H1 (cell line): Measurements from ENCODE around the gene DNAJC27. TPM values are rescaled to one million over a fixed set of nuclear protein-coding genes. Genes with fewer than 3 reads are reported as not detected.

Source experiments
- ATF3 ChIP-seq: IDR thresholded peaks from 2 replicates; pipeline ENCODE4 v1.6.1; 2011; ENCODE audit warnings: low read depth, mild to moderate bottlenecking, low read length; ENCODE audit not compliant: insufficient read depth
- CHD2 ChIP-seq: IDR thresholded peaks from 2 replicates; pipeline ENCODE4 v1.6.1; 2012; ENCODE audit warnings: low read length, improper control_type of control experiment
- CHD7 ChIP-seq: fragments of 300-600 bp; sonication (generic); IDR thresholded peaks from 2 replicates; pipeline ENCODE4 v1.7.1; 2012; ENCODE audit warnings: low read length, moderate library complexity, mild to moderate bottlenecking, inconsistent platforms; ENCODE audit not compliant: insufficient replicate concordance
- CREB1 ChIP-seq: IDR thresholded peaks from 2 replicates; pipeline ENCODE4 v1.6.1; 2012; ENCODE audit warnings: inconsistent platforms
- EGR1 ChIP-seq: IDR thresholded peaks from 2 replicates; pipeline ENCODE4 v1.6.1; 2011; ENCODE audit warnings: low read depth, low read length, borderline replicate concordance
- HDAC6 ChIP-seq: IDR thresholded peaks from one replicate; pipeline ENCODE4 v1.7.1; 2012; ENCODE audit warnings: low read depth, mild to moderate bottlenecking, inconsistent platforms, low read length, moderate library complexity
- MAX ChIP-seq: IDR thresholded peaks from 2 replicates; pipeline ENCODE4 v1.6.1; 2012; ENCODE audit warnings: inconsistent platforms
- RBBP5 ChIP-seq: IDR thresholded peaks from 2 replicates; pipeline ENCODE4 v1.7.1; 2012; ENCODE audit warnings: low read depth, mild to moderate bottlenecking, inconsistent platforms, low read length, moderate library complexity, borderline replicate concordance
- SIX5 ChIP-seq: IDR thresholded peaks from 2 replicates; pipeline ENCODE4 v1.6.1; 2011; ENCODE audit warnings: mild to moderate bottlenecking, low read depth, low read length
- SP1 ChIP-seq: IDR thresholded peaks from 2 replicates; pipeline ENCODE4 v1.6.1; 2011; ENCODE audit warnings: low read depth, low read length
- SP2 ChIP-seq: IDR thresholded peaks from 2 replicates; pipeline ENCODE4 v1.6.1; 2012; ENCODE audit warnings: mild to moderate bottlenecking, low read length, inconsistent platforms
- TCF12 ChIP-seq: IDR thresholded peaks from 2 replicates; pipeline ENCODE4 v1.6.1; 2011; ENCODE audit warnings: low read depth, mild to moderate bottlenecking, low read length
- YY1 ChIP-seq: IDR thresholded peaks from 2 replicates; pipeline ENCODE4 v1.6.1; 2011; ENCODE audit warnings: low read depth, mild to moderate bottlenecking, low read length
- polyA plus RNA-seq, 7 experiments: library from polyadenylated mRNA; depleted of rRNA in 3 of 7; stranded (reverse) in 5 of 7; unstranded in 2 of 7; fragments of >200 nt in 5 of 7; fragments of 200-250 nt in 2 of 7; gene quantifications; 1 replicate in 5 of 7; 2 replicates in 1 of 7; 4 replicates in 1 of 7; pipeline versions ENCODE4 v1.2.1 to v1.2.3, GENCODE V29; 2011 to 2013; ENCODE audit warnings: missing spikeins in 2 of 7, mixed read lengths in 2 of 7
- total RNA-seq: library from RNA; stranded (reverse); fragmentation: NEBNext Ultra II Directional; extraction: Animal tissue kit (Norgen Biotek cat#: 25700); gene quantifications from 2 replicates; pipeline ENCODE4 v1.2.1, GENCODE V29; 2021

Gene DNAJC27
- total and polyA plus RNA-seq, 2 of the 8 experiments (the other 6 are each of a cell fraction or from before 2014, with no cell fraction given) = 1.4 to 4.5 TPM

GRCh38 chr2:24948506-24948905 lies 23.2 kb downstream of the DNAJC27 start (continued):
- TF ChIP-seq CHD7 = no peak
- no peak for TF ChIP-seq CHD2
- TF ChIP-seq SP1 = no peak
- TF ChIP-seq CREB1 = no peak
- TF ChIP-seq HDAC6 = no peak
- no peak for TF ChIP-seq TCF12
- no peak for TF ChIP-seq RBBP5
- no peak for TF ChIP-seq ATF3
- TF ChIP-seq SIX5 = no peak
- TF ChIP-seq MAX = no peak
- TF ChIP-seq YY1 = no peak
- TF ChIP-seq EGR1 = no peak
- TF ChIP-seq SP2 = no peak
